ENCODE data around the gene EIF3D.

EIF3D gene

GRCh38 chr22:36467042-36467810, 61.7 kb downstream of the EIF3D start:
- no peak for TF ChIP-seq POU6F1 (CRISPR knock-in tag; IDR thresholded peaks at IDR 0.05; ENCODE audit: borderline replicate concordance, low read depth)
- peak; percentile 59; the same call in 1 of the 2 replicates for TF ChIP-seq PATZ1 (CRISPR knock-in tag; IDR thresholded peaks at IDR 0.05; ENCODE audit: borderline replicate concordance)
- TF ChIP-seq TSHZ2 (CRISPR knock-in tag; IDR thresholded peaks at IDR 0.05), result no peak
- ATAC-seq, result peak; percentile 65

- no peak for TF ChIP-seq ZFP3 (CRISPR knock-in tag; IDR thresholded peaks at IDR 0.05)
- no peak for TF ChIP-seq SNAI2 (CRISPR knock-in tag; IDR thresholded peaks at IDR 0.05)
- no peak for TF ChIP-seq ESRRG (CRISPR knock-in tag; IDR thresholded peaks at IDR 0.05)
- ATAC-seq, result no peak
These were observed 62.7 kb downstream of the EIF3D start for GRCh38 chr22:36466258-36466657.

- peak; percentile 59 for ATAC-seq
- TF ChIP-seq POU6F1 (CRISPR knock-in tag; IDR thresholded peaks at IDR 0.05; ENCODE audit: borderline replicate concordance, low read depth) (no peak), RARB (CRISPR knock-in tag; IDR thresholded peaks at IDR 0.05) (no peak), GLIS3 (CRISPR knock-in tag; IDR thresholded peaks at IDR 0.05) (no peak), CSRNP3 (CRISPR knock-in tag; IDR thresholded peaks at IDR 0.05) (no peak), ESRRG (CRISPR knock-in tag; IDR thresholded peaks at IDR 0.05) (no peak), PATZ1 (CRISPR knock-in tag; IDR thresholded peaks at IDR 0.05; ENCODE audit: borderline replicate concordance) (no peak), ZFP3 (CRISPR knock-in tag; IDR thresholded peaks at IDR 0.05) (0 out of 2 replicates have a peak, but pooled peaks have one; percentile 33), ZNF8 (CRISPR knock-in tag; IDR thresholded peaks at IDR 0.05) (no peak), ARNTL (CRISPR knock-in tag; IDR thresholded peaks at IDR 0.05; ENCODE audit: borderline replicate concordance, low read depth) (no peak), ZC3H10 (CRISPR knock-in tag; IDR thresholded peaks at IDR 0.05) (0 out of 2 replicates have a peak, but pooled peaks have one; percentile 7), ZNF565 (CRISPR knock-in tag; conservative IDR thresholded peaks at IDR 0.05; ENCODE audit: low read depth) (no peak), TSHZ2 (CRISPR knock-in tag; IDR thresholded peaks at IDR 0.05) (no peak), TCF4 (CRISPR knock-in tag; IDR thresholded peaks at IDR 0.05; ENCODE audit: borderline replicate concordance) (no peak), SNAI2 (CRISPR knock-in tag; IDR thresholded peaks at IDR 0.05) (0 out of 2 replicates have a peak, but pooled peaks have one; percentile 12), PPARA (CRISPR knock-in tag; IDR thresholded peaks at IDR 0.05; ENCODE audit: borderline replicate concordance) (no peak), TOX (CRISPR knock-in tag; IDR thresholded peaks at IDR 0.05; ENCODE audit: borderline replicate concordance) (no peak), CSDC2 (CRISPR knock-in tag; IDR thresholded peaks at IDR 0.05) (0 out of 2 replicates have a peak, but pooled peaks have one; percentile 5), ISL1 (CRISPR knock-in tag; IDR thresholded peaks at IDR 0.05) (no peak; the same call in 1 of the 2 replicates)
These were observed 63.5 kb downstream of the EIF3D start for GRCh38 chr22:36465232-36466021.

Data from SK-N-SH treated with all-trans-retinoic acid at 6 μM for 48 hours (cell line).